Measurements from ENCODE around the gene BTNL8.
"Not testable (repeated sequence)": the region's sequence is repeated elsewhere in the genome, so short reads cannot be mapped to it uniquely, and the experiment has no call there.

- not testable (repeated sequence) for TF ChIP-seq CTCF (IDR thresholded peaks at IDR 0.05); ZFX (IDR thresholded peaks at IDR 0.05; ENCODE audit: borderline replicate concordance)
These were observed 3.6 kb upstream of the BTNL8 start for GRCh38 chr5:180895330-180895729.

Data from 22Rv1 (cell line).